Heart left ventricle (tissue), 13 donors: Measurements from ENCODE around the gene CATSPERD.

Experiments
- POLR2A ChIP-seq, 2 donors: fragments of 450-650 bp; IDR thresholded peaks; one replicate each; pipeline ENCODE4 v1.6.1; 2017; ENCODE audit warnings: antibody characterized with exemption in 2 of 2, mild to moderate bottlenecking in 2 of 2, moderate library complexity in 2 of 2
- TF ChIP-seq, protein P1 (sequence below), 12 donors: fragments of 200-600 bp; sonication (generic) in 4 of 12; IDR thresholded peaks; one replicate each; pipeline versions ENCODE4 v1.5.0 to v1.8.0; 2018 to 2022; ENCODE audit warnings: antibody characterized with exemption in 12 of 12, mild to moderate bottlenecking in 5 of 12
- donor health status: ischemic (EF 13 %, LVEDD 7.1; RV severe dilation, severe dysfunction).
- donor health status: DM: no; HTN: yes; CAD: no.
- donor health status: DM: no; HTN: no; CAD: no.
- donor health status: ischemic (EF 25% LVEDD 6.9; RV normal size, moderate dysfunction).
- donor health status: ischemic (EF 25% LVEDD 5.7; RV mildly dilated, moderate dysfunction).
- donor health status: ischemic (EF 35%, LVEDD 5.7; RV mildly dilated, moderate dysfunction).
- donor health status: nonischemic (EF 11% LVEDD 7.7; RV severe dilation, severe dysfunction).
- donor health status: DM: yes; HTN: yes; CAD: no.
- donor health status: PGD.
- donor health status: ischemic (EF 29% LVEDD 5.4; RV normal size, mild dysfunction).
- donor health status: nonischemic (EF 23%, LVEDD 6.1; RV moderate dilation, normal function).

DNA sequence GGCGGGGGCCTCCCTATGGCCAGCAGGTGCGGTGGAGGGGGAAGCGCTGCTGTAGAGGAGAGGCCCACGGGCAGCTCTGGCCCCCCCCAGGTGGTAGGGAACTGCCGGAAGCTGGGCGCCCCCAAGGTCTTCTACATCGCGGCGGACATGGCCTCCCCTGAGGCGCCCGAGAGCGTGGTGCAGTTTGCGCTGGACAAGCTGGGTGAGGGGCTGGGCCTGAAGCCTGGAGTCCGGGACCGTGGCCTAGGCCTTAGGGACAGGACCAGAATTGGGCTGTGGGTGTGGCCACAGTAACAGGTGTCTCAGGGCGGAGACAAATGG, 34.2 kb upstream of the CATSPERD start:
- TF ChIP-seq, protein P1, sequence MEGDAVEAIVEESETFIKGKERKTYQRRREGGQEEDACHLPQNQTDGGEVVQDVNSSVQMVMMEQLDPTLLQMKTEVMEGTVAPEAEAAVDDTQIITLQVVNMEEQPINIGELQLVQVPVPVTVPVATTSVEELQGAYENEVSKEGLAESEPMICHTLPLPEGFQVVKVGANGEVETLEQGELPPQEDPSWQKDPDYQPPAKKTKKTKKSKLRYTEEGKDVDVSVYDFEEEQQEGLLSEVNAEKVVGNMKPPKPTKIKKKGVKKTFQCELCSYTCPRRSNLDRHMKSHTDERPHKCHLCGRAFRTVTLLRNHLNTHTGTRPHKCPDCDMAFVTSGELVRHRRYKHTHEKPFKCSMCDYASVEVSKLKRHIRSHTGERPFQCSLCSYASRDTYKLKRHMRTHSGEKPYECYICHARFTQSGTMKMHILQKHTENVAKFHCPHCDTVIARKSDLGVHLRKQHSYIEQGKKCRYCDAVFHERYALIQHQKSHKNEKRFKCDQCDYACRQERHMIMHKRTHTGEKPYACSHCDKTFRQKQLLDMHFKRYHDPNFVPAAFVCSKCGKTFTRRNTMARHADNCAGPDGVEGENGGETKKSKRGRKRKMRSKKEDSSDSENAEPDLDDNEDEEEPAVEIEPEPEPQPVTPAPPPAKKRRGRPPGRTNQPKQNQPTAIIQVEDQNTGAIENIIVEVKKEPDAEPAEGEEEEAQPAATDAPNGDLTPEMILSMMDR (IDR thresholded peaks at IDR 0.05) = no peak
- TF ChIP-seq POLR2A (IDR thresholded peaks at IDR 0.05) = no peak
